OCI-LY3 (cell line): ENCODE results near the gene SORBS1.

Experiments
- H2AFZ ChIP-seq: fragments of 200-600, 300-600 bp; shearing (Covaris generic); 2 replicates; pipeline ENCODE4 v1.6.0; 2014; ENCODE audit warnings: antibody characterized with exemption, low read depth, low read length
- H3K27ac ChIP-seq: fragments of 200-600, 300-600 bp; sonication (generic); 2 replicates; pipeline ENCODE4 v1.5.1; 2014; ENCODE audit warnings: mild to moderate bottlenecking, low read length, moderate library complexity, mixed read lengths
- H3K27me3 ChIP-seq: fragments of 200-600, 300-600 bp; sonication (generic); 2 replicates; pipeline ENCODE4 v1.6.1; 2014; ENCODE audit warnings: low read depth, low read length, mixed read lengths
- H3K36me3 ChIP-seq: fragments of 200-600, 300-600 bp; sonication (generic); replicated peaks from 2 replicates; pipeline ENCODE3; 2014; ENCODE audit warnings: low read depth, low read length, mixed read lengths
- H3K4me1 ChIP-seq: fragments of 300-600, 200-600 bp; sonication (generic); 2 replicates; pipeline ENCODE4 v1.6.1; 2014; ENCODE audit warnings: low read length, mixed read lengths
- H3K4me2 ChIP-seq: fragments of 200-600, 300-600 bp; sonication (generic); 2 replicates; pipeline ENCODE4 v1.6.1; 2014; ENCODE audit warnings: low read length, mixed read lengths
- H3K4me3 ChIP-seq: fragments of 300-600, 200-600 bp; sonication (generic); 2 replicates; pipeline ENCODE4 v1.5.1; 2014; ENCODE audit warnings: antibody characterized with exemption, mild to moderate bottlenecking, low read length, moderate library complexity
- H3K79me2 ChIP-seq: fragments of 300-600, 200-600 bp; shearing (Covaris generic); 2 replicates; pipeline ENCODE4 v1.6.1; 2014; ENCODE audit warnings: mild to moderate bottlenecking, low read length, mixed read lengths
- H3K9ac ChIP-seq: fragments of 300-600, 200-600 bp; shearing (Covaris generic); 2 replicates; pipeline ENCODE4 v1.6.0; 2014; ENCODE audit warnings: mild to moderate bottlenecking, low read length, moderate library complexity
- H3K9me3 ChIP-seq: fragments of 200-600, 300-600 bp; shearing (Covaris generic); 2 replicates; pipeline ENCODE4 v1.6.1; 2014; ENCODE audit warnings: low read length, mixed read lengths; ENCODE audit not compliant: insufficient read depth
- H4K20me1 ChIP-seq: fragments of 200-600, 300-600 bp; sonication (generic); 2 replicates; pipeline ENCODE4 v1.6.1; 2016; ENCODE audit warnings: low read length, mixed read lengths; ENCODE audit not compliant: insufficient read depth
- CTCF ChIP-seq: fragments of 200-600, 300-600 bp; sonication (generic); IDR thresholded peaks from 2 replicates; pipeline ENCODE4 v1.5.1; 2014; ENCODE audit warnings: antibody characterized with exemption, low read length, low read depth
- EZH2phosphoT487 ChIP-seq: fragments of 200-600 bp; shearing (Covaris generic); IDR thresholded peaks from 2 replicates; pipeline ENCODE4 v1.6.1; 2018; ENCODE audit warnings: antibody characterized with exemption, mixed run types, low read depth

SORBS1 gene

DNA sequence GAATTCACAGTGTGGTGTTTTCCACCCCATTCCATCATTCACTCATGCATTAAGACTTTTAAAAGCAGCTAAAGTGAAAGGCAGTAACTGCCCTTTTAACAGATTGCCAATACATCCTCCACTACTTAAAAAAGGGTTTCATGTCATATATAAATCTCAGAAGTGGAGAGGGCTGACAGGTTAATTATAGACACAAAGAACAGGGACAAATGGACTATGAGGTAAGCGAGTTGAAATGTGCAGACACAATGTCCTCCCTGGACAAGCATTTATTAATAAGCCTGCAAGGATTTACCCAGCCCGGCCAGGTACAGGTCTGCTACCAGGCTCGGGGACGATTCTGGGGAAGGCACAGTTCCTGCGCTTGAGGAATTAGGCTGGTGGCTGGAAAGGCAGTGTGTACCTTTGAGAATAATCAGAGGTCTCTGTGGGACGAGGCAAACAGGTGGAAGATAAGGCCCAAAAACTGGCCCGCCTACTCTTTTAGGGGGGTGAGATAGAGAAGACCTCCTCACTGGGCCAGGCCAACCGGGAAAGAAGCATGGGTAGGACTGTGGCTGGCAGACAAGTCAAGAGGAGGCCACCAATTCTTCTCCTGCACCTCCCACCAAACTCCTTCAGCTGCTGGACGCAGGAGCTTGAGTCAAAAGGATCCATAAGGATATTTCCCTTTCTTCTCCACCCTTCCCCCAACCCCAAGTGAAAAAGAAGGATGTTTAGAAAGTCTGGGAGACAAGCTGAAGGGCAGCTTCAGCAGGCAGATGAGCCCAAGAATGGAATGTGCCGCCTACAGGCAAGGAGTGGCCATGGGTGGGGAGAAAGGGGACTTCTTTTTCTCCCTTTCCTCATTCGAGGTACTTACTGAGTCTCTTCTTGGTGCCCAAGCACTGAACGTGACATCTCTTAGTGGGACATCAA, 271.9 kb downstream of the SORBS1 start:
- H3K79me2 ChIP-seq, result no peaks in the 10 kb centered on the region
- H2AFZ ChIP-seq, result no peak overlapping the region
- H3K9ac ChIP-seq, result no peak overlapping the region
- no peaks in the 10 kb centered on the region for H3K36me3 ChIP-seq
- no peak overlapping the region for H3K4me2 ChIP-seq
- no peak overlapping the region for H3K4me3 ChIP-seq
- H3K27ac ChIP-seq, result no peak overlapping the region
- H3K27me3 ChIP-seq, result peaks cover 22% of the 10 kb centered on the region
- TF ChIP-seq CTCF, result no peak
- TF ChIP-seq EZH2phosphoT487, result no peak
- no peaks in the 10 kb centered on the region for H4K20me1 ChIP-seq
- H3K4me1 ChIP-seq, result peaks cover 38% of the 10 kb centered on the region
- H3K9me3 ChIP-seq, result no peaks in the 10 kb centered on the region

DNA sequence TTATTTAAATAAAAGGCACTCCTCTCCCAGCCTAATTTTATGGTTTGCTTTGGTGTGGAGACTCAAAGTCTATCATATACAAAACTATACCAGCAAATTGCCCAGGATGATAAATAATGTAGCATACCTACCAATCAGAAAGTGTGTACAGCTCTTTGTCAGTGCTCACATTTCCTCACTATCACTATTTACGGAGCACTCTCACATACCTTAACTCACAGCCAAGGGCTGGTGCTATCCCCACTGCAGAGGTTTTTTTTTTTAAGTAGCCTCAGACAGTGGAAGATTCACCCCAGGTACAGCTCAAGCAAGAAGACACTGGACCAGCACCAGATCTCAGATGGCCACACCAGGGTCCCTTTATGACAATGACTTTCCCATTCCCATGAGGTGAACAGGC, 272.9 kb downstream of the SORBS1 start:
- H2AFZ ChIP-seq, result no peak overlapping the region
- H3K27me3 ChIP-seq, result peaks cover 22% of the 10 kb centered on the region
- H3K9me3 ChIP-seq, result no peaks in the 10 kb centered on the region
- H3K4me2 ChIP-seq, result no peak overlapping the region
- H3K36me3 ChIP-seq, result no peaks in the 10 kb centered on the region
- TF ChIP-seq CTCF, result no peak
- no peak for TF ChIP-seq EZH2phosphoT487
- H3K4me1 ChIP-seq, result peaks cover 29% of the 10 kb centered on the region
- H4K20me1 ChIP-seq, result no peaks in the 10 kb centered on the region
- H3K79me2 ChIP-seq, result no peaks in the 10 kb centered on the region
- H3K4me3 ChIP-seq, result no peak overlapping the region
- no peak overlapping the region for H3K27ac ChIP-seq
- H3K9ac ChIP-seq, result no peak overlapping the region

GRCh38 chr10:95287281-95287680, 273.9 kb downstream of the SORBS1 start:
- peaks cover 19% of the 10 kb centered on the region for H3K4me1 ChIP-seq
- TF ChIP-seq EZH2phosphoT487 (no peak), CTCF (no peak)
- no peaks in the 10 kb centered on the region for H3K36me3 ChIP-seq
- no peak overlapping the region for H3K27ac ChIP-seq
- H3K27me3 ChIP-seq, result peaks cover 22% of the 10 kb centered on the region
- H2AFZ ChIP-seq, result no peak overlapping the region
- H3K79me2 ChIP-seq, result no peaks in the 10 kb centered on the region
- H3K4me3 ChIP-seq, result no peak overlapping the region
- no peak overlapping the region for H3K4me2 ChIP-seq
- H3K9me3 ChIP-seq, result no peaks in the 10 kb centered on the region
- H4K20me1 ChIP-seq, result no peaks in the 10 kb centered on the region
- no peak overlapping the region for H3K9ac ChIP-seq

DNA sequence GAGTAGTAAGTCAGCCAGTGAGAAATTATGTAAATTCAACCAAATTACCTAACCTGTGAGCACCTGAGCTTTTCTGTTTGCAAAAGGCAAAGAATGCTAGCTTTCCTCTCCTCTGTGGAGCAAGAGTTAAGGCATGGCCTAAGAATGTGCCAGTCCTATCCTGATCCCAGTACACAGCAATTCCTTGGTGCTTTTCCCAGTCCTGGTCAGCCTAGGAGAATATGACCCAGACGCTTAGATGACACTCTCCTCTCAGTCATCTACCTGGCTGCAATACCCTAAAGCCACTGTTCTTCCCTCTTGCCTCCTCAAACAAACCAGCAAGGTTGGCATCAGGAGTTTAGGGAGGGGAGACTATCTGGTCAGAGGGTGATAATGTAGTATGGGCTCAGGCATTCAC, 274.5 kb downstream of the SORBS1 start:
- Histone ChIP-seq H3K4me2 (no peak overlapping the region), H3K9ac (no peak overlapping the region), H3K27ac (no peak overlapping the region), H4K20me1 (no peaks in the 10 kb centered on the region), H3K4me1 (peaks cover 19% of the 10 kb centered on the region), H3K4me3 (no peak overlapping the region), H3K9me3 (no peaks in the 10 kb centered on the region), H2AFZ (no peak overlapping the region), H3K27me3 (peaks cover 22% of the 10 kb centered on the region), H3K36me3 (no peaks in the 10 kb centered on the region), H3K79me2 (no peaks in the 10 kb centered on the region)
- TF ChIP-seq CTCF, result no peak
